G401.6 (cell line): ENCODE data around the gene THOC2.
A peak's percentile ranks its signal among the peaks of the same experiment; 100 is the strongest.
"Not testable (repeated sequence)": the region's sequence is repeated elsewhere in the genome, so short reads cannot be mapped to it uniquely, and the experiment has no call there.

ENCODE experiments used
- FAIRE-seq: peaks from 2 replicates; lab custom pipeline; 2012; peaks lifted over from hg19 to GRCh38; lab: Jason Lieb, UNC

THOC2 gene, protein sequence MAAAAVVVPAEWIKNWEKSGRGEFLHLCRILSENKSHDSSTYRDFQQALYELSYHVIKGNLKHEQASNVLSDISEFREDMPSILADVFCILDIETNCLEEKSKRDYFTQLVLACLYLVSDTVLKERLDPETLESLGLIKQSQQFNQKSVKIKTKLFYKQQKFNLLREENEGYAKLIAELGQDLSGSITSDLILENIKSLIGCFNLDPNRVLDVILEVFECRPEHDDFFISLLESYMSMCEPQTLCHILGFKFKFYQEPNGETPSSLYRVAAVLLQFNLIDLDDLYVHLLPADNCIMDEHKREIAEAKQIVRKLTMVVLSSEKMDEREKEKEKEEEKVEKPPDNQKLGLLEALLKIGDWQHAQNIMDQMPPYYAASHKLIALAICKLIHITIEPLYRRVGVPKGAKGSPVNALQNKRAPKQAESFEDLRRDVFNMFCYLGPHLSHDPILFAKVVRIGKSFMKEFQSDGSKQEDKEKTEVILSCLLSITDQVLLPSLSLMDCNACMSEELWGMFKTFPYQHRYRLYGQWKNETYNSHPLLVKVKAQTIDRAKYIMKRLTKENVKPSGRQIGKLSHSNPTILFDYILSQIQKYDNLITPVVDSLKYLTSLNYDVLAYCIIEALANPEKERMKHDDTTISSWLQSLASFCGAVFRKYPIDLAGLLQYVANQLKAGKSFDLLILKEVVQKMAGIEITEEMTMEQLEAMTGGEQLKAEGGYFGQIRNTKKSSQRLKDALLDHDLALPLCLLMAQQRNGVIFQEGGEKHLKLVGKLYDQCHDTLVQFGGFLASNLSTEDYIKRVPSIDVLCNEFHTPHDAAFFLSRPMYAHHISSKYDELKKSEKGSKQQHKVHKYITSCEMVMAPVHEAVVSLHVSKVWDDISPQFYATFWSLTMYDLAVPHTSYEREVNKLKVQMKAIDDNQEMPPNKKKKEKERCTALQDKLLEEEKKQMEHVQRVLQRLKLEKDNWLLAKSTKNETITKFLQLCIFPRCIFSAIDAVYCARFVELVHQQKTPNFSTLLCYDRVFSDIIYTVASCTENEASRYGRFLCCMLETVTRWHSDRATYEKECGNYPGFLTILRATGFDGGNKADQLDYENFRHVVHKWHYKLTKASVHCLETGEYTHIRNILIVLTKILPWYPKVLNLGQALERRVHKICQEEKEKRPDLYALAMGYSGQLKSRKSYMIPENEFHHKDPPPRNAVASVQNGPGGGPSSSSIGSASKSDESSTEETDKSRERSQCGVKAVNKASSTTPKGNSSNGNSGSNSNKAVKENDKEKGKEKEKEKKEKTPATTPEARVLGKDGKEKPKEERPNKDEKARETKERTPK (N-terminal part only)

DNA sequence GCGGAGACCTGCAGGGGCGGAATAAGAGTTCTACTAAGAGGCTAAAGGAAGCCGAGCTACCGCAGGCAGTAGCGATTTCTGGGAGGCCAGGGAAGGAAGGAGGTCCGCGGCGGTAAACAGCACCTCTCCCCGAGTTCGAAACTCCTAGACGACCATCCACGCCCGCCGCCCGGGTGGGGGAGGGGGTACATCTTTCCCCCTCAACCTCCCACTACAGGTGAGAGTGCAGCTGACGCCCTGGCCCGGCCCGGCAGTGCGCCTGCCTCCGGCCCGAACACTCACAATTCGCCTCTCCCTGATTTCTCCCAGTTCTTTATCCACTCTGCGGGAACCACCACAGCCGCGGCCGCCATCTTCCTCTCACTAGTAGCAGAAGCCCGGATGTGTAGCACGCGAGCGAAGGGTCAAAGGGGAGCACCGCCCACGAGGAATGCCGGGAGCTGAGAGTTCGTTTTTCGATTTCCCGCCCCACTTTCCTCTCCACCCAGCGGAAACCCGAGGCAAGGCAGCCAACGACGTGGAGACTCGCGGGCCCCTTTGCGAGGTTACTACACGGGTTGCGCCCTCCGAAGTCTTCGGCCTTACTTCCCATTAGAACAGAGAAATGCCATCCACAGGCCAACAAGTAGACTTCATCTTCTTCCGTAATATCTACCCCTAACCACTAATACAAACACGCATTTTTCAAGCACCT is at the start of gene THOC2:
Gene THOC2 (minus strand): TSS at position 383 of the 694 bp plus-strand sequence. CDS start 30 bp downstream, at position 353.
- FAIRE-seq, result peak; percentile 94

DNA sequence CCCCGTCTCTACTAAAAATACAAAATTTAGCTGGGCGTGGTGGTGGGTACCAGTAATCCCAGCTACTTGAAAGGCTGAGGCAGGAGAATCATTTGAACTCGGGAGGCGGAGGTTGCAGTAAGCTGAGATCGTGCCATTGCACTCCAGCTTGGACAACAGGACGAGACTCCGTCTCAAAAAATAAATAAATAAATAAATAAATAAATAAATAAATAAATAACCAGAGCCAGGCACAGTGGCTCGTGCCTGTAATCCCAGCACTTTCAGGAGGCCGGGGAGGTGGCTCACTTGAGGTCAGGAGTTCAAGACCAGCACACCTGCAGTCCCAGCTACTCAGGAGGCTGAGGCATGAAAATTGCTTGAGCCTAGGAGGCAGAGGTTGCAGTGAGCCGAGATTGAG is 48.9 kb upstream of the THOC2 start:
- FAIRE-seq, result not testable (repeated sequence)

- no peak for FAIRE-seq
These were observed 47.1 kb upstream of the THOC2 start for GRCh38 chrX:123779908-123780396.

DNA sequence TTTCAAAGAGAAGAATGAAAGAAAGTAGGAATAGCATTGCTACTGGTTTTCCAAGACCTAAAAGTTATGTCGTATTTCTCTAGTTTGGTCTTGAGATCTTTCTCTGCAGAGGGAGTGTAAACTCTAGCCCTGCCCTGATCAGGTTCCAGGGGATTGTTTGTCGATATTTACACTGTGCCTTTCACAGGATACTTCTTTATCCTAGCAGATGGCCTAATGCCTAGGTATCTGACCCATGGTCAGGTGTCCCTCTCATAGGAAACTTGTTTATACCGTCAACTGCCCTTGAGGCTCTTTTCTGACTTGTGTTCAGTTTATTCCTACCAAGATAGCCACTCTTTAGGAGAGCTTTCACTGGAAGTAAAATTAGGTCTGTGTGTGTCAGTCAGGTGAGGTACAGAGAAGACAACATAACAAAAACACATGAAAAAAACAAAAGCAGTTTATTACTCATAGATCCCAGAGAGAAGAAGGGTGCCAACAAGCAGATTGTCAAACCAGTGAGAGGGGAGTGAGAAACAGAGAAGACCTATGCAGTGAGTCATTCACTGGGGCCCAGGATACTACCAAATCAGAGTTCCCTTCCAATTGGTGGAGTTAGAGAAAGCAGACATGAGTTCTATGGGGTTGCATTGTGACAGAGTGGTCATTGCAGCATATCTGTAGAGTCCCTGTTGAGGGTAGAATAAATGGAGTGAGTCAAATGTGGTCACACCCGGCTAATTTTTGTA is 40.6 kb upstream of the THOC2 start:
- no peak for FAIRE-seq

GRCh38 chrX:123771449-123772064 is 38.7 kb upstream of the THOC2 start:
- no peak for FAIRE-seq

DNA sequence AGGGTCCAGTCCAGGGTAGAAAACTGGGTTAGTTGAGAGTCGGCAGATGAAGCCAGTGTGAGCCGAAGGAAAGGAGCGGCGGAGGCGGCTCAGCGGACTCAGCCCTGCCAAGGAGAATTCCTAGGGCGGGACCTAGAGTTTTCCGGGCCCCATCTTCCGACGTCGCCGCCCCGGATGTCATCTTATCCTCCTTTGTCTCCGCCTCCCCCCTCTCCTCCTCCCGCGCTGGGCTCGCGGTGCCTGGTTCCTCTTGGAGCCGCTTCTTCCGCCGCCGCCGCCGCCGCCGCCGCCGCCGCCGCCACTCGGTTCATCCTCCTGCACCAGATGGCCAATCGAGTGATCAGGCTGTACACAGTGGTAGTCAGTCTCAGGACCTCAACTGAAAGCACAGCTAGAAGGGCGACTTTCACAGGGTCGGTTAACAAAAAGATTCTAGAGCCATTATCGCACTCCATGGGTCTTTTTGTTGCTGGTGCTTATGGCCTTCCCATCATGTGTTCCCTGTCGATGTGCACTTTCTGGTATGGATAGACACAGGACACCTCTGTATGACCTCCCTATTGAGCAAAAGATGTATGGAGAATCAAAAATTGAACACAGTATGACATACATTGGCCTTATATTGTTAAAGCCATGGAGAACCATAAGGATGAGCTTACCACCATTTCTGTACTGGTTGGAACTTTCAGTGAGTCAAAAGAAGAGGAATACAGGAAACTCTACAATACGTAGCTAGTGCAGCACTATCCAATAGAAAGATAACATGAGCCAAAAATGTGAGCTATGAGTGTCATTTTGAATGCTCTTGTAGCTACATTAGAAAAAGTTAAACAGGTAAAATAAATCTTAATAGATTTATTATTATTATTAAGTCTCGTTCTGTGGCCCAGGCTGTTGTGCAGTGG is 32.4 kb upstream of the THOC2 start:
- FAIRE-seq, result peak; percentile 92

DNA sequence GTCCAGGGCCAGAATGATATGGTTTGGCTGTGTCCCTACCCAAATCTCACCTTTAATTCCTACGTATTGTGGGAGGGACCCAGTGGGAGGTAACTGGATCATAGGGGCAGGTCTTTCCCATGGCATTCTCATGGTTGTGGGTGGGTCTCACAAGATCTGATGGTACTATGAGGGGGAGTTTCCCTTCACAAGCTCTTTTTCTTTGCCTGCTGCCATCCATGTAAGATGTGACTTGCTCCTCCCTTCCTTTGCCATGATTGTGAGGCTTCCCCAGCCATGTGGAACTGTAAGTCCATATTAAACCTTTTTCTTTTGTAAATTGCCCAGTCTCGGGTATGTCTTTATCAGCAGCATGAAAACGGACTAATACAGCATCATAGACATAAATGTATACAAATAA is 27.0 kb upstream of the THOC2 start:
- not testable (repeated sequence) for FAIRE-seq

DNA sequence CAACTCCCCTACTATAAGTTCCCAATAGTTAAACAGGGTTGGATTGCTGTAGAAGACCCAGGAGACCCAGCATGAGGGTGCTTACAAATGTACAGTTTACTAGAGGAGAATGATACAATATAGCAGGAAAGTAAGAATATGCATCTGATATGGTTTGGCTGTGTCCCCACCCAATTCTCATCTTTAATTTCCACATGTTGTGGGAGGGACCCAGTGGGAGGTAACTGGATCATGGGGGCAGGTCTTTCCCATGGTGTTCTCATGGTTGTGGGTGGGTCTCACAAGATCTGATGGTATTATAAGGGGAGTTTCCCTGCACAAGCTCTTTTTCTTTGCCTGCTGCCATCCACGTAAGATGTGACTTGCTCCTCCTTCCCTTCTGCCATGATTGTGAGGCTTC is 24.9 kb upstream of the THOC2 start:
- not testable (repeated sequence) for FAIRE-seq

GRCh38 chrX:123756320-123756719 is 23.5 kb upstream of the THOC2 start:
- FAIRE-seq, result no peak

- no peak for FAIRE-seq
These were observed 22.3 kb upstream of the THOC2 start for GRCh38 chrX:123755107-123755506.

DNA sequence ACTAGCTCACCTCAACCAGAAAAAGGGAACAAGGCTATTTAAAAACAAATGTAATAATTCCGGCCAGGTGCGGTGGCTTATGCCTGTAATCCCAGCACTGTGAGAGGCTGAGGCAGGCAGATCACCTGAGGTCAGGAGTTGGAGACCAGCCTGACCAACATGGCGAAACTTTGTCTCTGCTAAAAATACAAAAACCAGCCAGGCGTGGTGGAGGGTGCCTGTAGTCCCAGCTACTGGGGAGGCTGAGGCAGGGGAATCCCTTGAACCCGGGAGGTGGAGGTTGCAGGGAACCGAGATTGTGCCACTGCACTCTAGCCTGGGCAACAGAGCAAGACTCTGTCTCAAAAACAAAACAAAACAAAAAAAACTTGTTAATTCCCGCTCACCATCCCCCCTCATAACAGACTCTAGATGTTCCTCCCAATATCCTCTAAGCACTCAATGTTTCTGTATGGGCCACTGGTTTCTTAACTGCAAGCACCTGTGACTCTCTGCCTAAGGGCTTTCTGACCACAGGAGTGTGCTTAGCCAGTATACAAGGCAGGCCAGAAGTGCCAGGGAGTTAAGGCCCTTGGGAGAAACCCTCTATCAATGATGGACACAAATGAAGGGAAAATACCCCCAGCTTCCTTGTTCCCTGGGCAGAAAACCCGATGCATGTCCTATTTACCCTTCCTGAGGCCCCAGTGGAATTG is 21.0 kb upstream of the THOC2 start:
- FAIRE-seq, result no peak

- FAIRE-seq, result no peak
These were observed 16.8 kb upstream of the THOC2 start for GRCh38 chrX:123749643-123750042.

DNA sequence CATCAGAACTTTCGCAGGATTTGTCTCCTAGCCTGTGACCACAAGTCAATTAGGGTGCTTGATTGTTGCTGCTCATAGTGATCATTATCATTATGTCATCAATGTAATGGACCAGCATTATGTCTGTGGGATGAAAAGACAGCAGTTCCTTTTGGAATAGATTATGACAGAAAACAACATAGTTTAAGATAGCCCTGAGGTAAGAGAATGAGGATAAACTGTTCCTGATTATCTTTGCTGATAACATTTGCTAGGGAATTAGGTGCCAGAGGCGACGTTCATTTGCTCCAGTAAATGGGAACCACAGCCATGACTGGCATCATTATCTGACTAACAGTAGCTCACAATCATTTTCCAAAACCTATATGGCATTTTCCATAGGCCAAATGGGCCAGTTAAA is 12.7 kb upstream of the THOC2 start:
- no peak for FAIRE-seq

GRCh38 chrX:123743312-123743711 is 10.5 kb upstream of the THOC2 start:
- FAIRE-seq, result no peak

- no peak for FAIRE-seq
These were observed 9.6 kb upstream of the THOC2 start for GRCh38 chrX:123742440-123742839.

- FAIRE-seq, result no peak
These were observed 7.7 kb upstream of the THOC2 start for GRCh38 chrX:123740536-123740935.

DNA sequence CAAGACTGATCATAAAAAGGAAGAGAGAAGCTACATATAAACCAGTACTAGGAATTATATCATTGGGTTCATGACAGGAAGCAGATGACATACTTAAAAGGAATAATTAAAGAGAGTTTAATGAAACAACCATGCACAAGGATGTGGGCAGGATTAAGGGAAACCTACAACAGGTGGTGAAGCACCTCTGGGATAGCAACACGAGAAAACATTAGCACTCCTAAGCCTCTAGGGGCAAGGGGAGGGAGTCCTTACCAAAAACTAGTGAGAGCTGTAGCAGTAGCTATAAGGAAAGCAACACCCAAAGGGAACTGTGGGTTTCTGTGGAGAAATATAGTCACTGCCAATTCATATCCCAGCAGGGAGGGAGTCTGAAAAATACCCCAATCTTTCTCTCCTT is 7.2 kb upstream of the THOC2 start:
- no peak for FAIRE-seq

DNA sequence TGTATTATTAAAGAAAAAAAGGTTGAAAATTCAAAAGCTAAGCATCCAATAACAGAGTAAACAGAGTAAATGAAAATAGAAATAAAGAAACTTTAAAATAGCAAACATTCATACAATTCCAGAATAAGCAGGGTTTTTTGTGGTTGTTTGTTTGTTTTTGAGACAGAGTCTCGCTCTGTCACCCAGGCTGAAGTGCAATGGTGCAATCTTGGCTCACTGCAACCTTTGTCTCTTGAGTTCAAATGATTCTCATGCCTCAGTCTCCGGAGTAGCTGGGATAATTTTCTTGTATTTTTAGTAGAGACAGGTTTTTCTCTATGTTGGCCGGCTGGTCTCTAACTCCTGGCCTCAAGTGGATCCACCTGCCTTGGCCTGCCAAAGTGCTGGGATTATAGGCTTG is 6.6 kb upstream of the THOC2 start:
- no peak for FAIRE-seq
